OCI-LY7 (cell line): ENCODE data around the gene MIER2.

Source experiments
- EZH2phosphoT487 ChIP-seq: fragments of 200-600 bp; sonication (generic); IDR thresholded peaks from 2 replicates; pipeline ENCODE4 v1.6.1; 2018; ENCODE audit warnings: low read depth, borderline replicate concordance, mild to moderate bottlenecking, mixed run types, antibody characterized with exemption, low read length, moderate library complexity, mixed read lengths
- TF ChIP-seq, protein P1 (sequence below): fragments of 200-600 bp; sonication (generic); conservative IDR thresholded peaks from 2 replicates; pipeline ENCODE4 v1.5.1; 2014; ENCODE audit warnings: mild to moderate bottlenecking, antibody characterized with exemption, low read length, moderate library complexity, mixed read lengths

DNA sequence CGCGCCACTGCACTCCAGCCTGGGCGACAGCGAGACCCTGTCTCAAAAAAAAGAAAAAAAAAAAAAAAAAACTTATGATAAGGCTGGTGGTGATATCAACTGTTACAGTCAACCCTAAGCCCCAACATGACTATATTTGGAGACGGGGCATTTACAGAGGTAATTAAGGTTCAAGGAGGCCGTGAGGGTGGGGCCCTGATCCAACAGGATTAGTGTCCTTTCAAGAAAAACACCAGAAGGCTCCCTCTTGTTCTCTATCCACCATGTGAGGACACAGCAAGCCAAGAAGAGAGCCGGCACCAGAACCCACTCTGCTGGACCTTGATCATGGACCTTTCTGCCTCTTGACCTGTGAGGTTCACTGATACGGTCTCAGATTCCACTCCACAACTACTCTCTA is 14.1 kb downstream of the MIER2 start:
- TF ChIP-seq, protein P1, sequence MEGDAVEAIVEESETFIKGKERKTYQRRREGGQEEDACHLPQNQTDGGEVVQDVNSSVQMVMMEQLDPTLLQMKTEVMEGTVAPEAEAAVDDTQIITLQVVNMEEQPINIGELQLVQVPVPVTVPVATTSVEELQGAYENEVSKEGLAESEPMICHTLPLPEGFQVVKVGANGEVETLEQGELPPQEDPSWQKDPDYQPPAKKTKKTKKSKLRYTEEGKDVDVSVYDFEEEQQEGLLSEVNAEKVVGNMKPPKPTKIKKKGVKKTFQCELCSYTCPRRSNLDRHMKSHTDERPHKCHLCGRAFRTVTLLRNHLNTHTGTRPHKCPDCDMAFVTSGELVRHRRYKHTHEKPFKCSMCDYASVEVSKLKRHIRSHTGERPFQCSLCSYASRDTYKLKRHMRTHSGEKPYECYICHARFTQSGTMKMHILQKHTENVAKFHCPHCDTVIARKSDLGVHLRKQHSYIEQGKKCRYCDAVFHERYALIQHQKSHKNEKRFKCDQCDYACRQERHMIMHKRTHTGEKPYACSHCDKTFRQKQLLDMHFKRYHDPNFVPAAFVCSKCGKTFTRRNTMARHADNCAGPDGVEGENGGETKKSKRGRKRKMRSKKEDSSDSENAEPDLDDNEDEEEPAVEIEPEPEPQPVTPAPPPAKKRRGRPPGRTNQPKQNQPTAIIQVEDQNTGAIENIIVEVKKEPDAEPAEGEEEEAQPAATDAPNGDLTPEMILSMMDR: no peak
- no peak for TF ChIP-seq EZH2phosphoT487
